ENCODE results near the gene UBE2R2.

The UBE2R2 gene

GRCh38 chr9:33885948-33886347 is 69.0 kb downstream of the UBE2R2 start:
- DNase-seq = no peak

DNA sequence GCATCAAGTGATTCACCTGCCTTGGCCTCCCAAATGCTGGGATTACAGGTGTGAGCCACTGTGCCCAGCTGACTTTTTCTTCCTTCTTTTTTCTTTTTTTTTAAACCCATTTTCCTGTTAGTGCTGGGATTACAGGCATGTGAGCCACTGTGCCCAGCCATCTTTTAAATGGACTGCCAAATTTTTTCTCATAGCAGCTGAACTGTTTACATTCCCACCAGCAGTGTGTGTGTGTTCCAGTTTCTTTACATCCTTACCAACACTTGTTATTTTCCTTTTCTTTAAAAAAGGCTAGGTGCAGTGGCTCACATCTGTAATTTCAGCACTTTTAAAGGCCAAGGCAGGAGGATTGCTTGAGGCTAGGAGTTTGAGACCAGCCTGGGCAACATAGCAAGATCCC is 76.9 kb downstream of the UBE2R2 start:
- no peak for DNase-seq

DNA sequence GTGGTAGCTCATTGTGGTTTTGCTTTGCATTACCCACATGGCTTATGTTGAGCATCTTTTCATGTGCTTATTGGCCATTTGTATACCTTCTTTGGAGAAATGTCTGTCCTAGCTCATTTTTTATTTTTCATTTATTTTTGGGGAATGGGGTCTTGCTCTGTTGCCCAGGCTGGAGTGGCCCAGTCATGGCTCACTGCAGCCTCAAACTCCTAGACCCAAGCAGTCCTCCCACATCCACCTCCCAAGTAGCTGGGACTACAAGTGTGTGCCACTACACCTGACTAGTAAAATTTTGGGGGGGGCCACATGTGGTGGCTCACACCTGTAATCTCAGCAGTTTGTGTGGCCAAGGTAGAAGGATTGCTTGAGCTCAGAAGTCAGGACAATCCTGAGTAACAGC is 77.4 kb downstream of the UBE2R2 start:
- no peak for DNase-seq

- DNase-seq = no peak
Measured at GRCh38 chr9:33903157-33903780, 86.3 kb downstream of the UBE2R2 start.

DNA sequence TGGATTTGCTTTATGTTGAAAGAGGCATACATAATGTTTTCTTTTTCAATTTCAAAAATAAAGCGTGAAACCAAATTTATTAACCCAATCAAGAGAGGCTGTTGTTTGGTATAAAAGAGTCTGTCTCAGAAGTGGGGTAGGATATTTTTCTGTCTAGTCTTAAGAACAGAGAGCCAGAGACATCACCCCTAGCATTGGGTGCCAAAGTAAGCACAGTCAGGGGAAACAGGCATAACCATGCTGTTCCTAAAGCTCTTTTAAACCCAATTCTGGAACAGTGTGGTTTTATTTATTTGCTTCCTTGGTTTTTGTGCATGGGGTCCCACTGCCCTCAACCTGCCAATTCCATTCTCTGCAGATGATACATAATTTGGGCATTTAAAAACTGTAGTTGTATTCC is 88.2 kb downstream of the UBE2R2 start:
- no peak for DNase-seq

GRCh38 chr9:33906769-33907168 is 89.8 kb downstream of the UBE2R2 start:
- DNase-seq = no peak

- DNase-seq = no peak
Measured at GRCh38 chr9:33907347-33907746, 90.4 kb downstream of the UBE2R2 start.

- DNase-seq = no peak
Measured at GRCh38 chr9:33908114-33908513, 91.2 kb downstream of the UBE2R2 start.

DNA sequence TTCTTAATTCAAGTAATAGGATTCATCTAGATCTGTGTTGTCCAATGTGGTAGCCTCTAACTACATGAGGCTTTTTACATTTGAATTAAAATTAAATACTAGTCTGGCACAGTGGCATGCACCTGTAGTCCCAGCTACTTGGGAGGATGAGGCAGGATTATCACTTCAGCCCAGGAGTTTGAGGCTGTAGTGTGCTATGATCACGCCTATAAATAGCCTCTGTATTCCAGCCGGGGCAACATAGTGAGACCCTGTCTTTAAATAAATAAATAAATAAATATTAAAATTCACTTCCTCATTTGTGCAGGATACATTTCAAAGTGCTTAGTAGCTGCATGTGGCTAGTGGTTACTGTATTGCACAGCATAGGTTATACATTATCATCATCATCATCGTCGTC is 91.8 kb downstream of the UBE2R2 start:
- DNase-seq = no peak

- no peak for DNase-seq
Measured at GRCh38 chr9:33913541-33913940, 96.6 kb downstream of the UBE2R2 start.

- no peak for DNase-seq
Measured at GRCh38 chr9:33914887-33915628, 98.1 kb downstream of the UBE2R2 start.

- DNase-seq = no peak
Measured at GRCh38 chr9:33917036-33917435, 100.1 kb downstream of the UBE2R2 start.

GRCh38 chr9:33919276-33919897 is 102.4 kb downstream of the UBE2R2 start:
- no peak for DNase-seq

DNA sequence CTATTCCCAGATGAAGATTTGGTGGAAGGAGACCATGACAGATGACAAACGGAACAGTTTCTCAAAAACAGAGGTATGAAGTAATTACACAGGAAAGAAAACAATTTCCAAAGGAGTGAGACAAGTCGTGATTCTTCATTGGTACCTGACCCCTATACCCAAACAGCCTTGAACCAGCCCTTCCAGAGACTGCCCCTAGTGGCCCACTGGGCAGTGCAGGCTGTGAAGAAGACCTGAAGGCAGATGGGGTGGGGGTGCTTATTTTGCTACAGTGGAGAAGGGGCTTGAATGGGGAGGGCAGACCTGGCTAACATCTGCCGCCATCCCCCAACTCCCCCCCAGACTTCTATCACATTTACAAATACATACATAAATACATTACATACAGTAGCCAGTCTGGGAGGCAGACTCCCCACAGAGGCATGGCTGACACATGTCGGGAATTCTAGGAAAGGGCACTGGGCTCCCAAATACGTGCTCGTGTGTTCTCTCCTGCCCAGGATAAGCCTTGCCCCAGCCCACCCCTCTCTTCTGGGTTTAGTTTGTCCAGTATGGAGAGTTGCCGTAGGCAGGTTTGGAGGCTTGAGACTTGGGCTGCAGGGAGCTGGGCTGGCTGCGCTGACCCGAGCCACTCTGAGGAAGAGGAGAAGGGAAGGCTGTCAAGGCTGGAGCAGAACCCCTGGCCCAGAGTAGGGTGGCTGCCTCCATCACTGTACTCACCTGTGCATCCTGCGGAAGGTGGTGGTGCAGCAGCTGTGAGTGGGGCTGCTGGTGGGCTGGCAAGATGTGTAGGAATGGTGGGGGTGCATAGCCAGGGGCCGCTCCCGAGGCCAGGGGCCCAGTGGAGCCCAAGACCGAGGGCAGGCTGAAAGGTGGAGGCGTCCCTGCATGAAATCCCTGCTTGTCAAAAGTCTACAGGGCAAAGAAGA is 105.3 kb downstream of the UBE2R2 start:
- no peak for DNase-seq

- DNase-seq = no peak
Measured at GRCh38 chr9:33923079-33923478, 106.1 kb downstream of the UBE2R2 start.

GRCh38 chr9:33923998-33924701 is 107.2 kb downstream of the UBE2R2 start:
- DNase-seq = no peak

- no peak for DNase-seq
Measured at GRCh38 chr9:33924978-33925797, 108.2 kb downstream of the UBE2R2 start.

GRCh38 chr9:33926746-33927485 is 110.0 kb downstream of the UBE2R2 start:
- DNase-seq = no peak

DNA sequence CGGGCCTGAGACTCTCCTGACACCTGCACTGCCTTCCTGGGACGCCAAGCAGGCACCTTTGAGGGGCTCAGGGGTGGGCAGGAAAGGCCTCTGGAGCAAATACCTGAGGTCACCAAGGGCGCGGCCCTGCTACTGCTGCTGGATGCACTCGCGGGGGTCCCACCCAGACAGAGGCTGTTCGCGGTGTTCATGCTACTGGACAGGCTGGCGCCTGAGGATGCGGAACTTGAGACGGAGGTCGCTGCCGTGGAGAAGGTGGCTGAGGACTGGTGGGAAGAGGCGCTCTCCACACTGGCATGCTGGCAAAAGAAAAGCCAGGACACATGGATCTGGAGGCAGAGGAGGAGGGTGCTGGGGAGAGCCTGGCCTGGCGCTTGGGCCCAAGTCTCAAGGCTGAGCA is 110.7 kb downstream of the UBE2R2 start:
- no peak for DNase-seq

DNA sequence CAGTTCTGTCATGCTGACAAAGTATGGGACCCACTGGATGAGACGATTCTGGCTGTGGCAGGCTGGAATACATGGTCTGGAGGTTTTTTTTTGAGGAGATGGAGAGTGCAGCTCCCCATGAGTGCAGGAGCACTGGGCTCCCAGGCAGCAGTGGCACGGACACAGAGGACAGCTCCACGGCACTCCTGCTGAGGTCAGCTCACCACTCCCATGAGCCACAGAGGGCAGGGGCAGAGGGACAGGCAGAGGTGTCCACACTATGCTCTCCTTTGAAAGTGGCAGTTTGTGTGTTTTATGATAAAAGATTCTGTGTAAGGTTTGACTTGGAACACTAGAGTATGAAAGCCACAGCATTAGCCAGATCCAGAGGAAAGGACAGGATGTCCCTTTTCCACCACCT is 114.4 kb downstream of the UBE2R2 start:
- no peak for DNase-seq
